Panc1 (cell line): ENCODE measurements around the gene PIEZO1.
A peak's percentile ranks its signal among the peaks of the same experiment; 100 is the strongest.

Experiments
- CTCF ChIP-seq: fragments of 450-650 bp; IDR thresholded peaks from 2 replicates; pipeline ENCODE4 v1.5.1; 2017; ENCODE audit warnings: mild to moderate bottlenecking
- POLR2AphosphoS5 ChIP-seq: IDR thresholded peaks from 2 replicates; pipeline ENCODE4 v1.6.1; 2012; ENCODE audit warnings: mild to moderate bottlenecking, low read depth, low read length, moderate library complexity

GRCh38 chr16:88743693-88744576 is 41.1 kb downstream of the PIEZO1 start:
- peak; percentile 89 for TF ChIP-seq CTCF
- no peak for TF ChIP-seq POLR2AphosphoS5
